Measurements from ENCODE around the gene OSBPL6.
"Not testable (repeated sequence)": the region's sequence is repeated elsewhere in the genome, so short reads cannot be mapped to it uniquely, and the experiment has no call there.

OSBPL6 gene

GRCh38 chr2:178177066-178177679, 17.1 kb upstream of the OSBPL6 start:
- Mint-ChIP-seq H3K9me3 (no peaks in the 10 kb centered on the region), H3K27me3 (ENCODE audit: low read depth, poor library complexity) (peaks cover 4% of the 10 kb centered on the region), H3K4me3 (no peak overlapping the region), H3K27ac (no peak overlapping the region), H3K36me3 (ENCODE audit: low read depth) (no peaks in the 10 kb centered on the region), H3K4me1 (no peaks in the 10 kb centered on the region)
- DNase-seq = no peak
- TF ChIP-seq CTCF (IDR thresholded peaks at IDR 0.05) = no peak

GRCh38 chr2:178180648-178181047, 13.7 kb upstream of the OSBPL6 start:
- not testable (repeated sequence) for H3K27me3 Mint-ChIP-seq (ENCODE audit: low read depth, poor library complexity); DNase-seq; H3K4me1 Mint-ChIP-seq

GRCh38 chr2:178187861-178188260, 6.5 kb upstream of the OSBPL6 start:
- no peak overlapping the region for H3K4me3 Mint-ChIP-seq
- H3K27me3 Mint-ChIP-seq (ENCODE audit: low read depth, poor library complexity) = peaks cover 23% of the 10 kb centered on the region

More at GRCh38 chr2:178180648-178181047, 13.7 kb upstream of the OSBPL6 start:
- H3K9me3 Mint-ChIP-seq; H3K36me3 Mint-ChIP-seq (ENCODE audit: low read depth); H3K27ac Mint-ChIP-seq; H3K4me3 Mint-ChIP-seq: not testable (repeated sequence)

GRCh38 chr2:178188466-178188865, 5.8 kb upstream of the OSBPL6 start:
- peaks cover 29% of the 10 kb centered on the region for H3K27me3 Mint-ChIP-seq (ENCODE audit: low read depth, poor library complexity)
- no peak for TF ChIP-seq CTCF (IDR thresholded peaks at IDR 0.05)

More at GRCh38 chr2:178187861-178188260, 6.5 kb upstream of the OSBPL6 start:
- no peaks in the 10 kb centered on the region for H3K4me1 Mint-ChIP-seq
- TF ChIP-seq CTCF (IDR thresholded peaks at IDR 0.05) = no peak
- no peak overlapping the region for H3K27ac Mint-ChIP-seq
- peaks cover 9% of the 10 kb centered on the region for H3K9me3 Mint-ChIP-seq
- H3K36me3 Mint-ChIP-seq (ENCODE audit: low read depth) = no peaks in the 10 kb centered on the region
- DNase-seq = no peak

GRCh38 chr2:178191004-178191508, 3.3 kb upstream of the OSBPL6 start:
- Mint-ChIP-seq H3K4me3 (no peak overlapping the region), H3K4me1 (peaks cover 18% of the 10 kb centered on the region), H3K9me3 (peaks cover 3% of the 10 kb centered on the region), H3K36me3 (ENCODE audit: low read depth) (no peaks in the 10 kb centered on the region), H3K27me3 (ENCODE audit: low read depth, poor library complexity) (peaks cover 34% of the 10 kb centered on the region), H3K27ac (no peak overlapping the region)
- DNase-seq = no peak
- no peak for TF ChIP-seq CTCF (IDR thresholded peaks at IDR 0.05)

More at GRCh38 chr2:178188466-178188865, 5.8 kb upstream of the OSBPL6 start:
- DNase-seq = no peak
- Mint-ChIP-seq H3K27ac (no peak overlapping the region), H3K4me1 (peaks cover 6% of the 10 kb centered on the region), H3K9me3 (peaks cover 9% of the 10 kb centered on the region), H3K36me3 (ENCODE audit: low read depth) (no peaks in the 10 kb centered on the region), H3K4me3 (no peak overlapping the region)

GRCh38 chr2:178191511-178191910, 2.8 kb upstream of the OSBPL6 start:
- Mint-ChIP-seq H3K4me3 (no peak overlapping the region), H3K27me3 (ENCODE audit: low read depth, poor library complexity) (peaks cover 34% of the 10 kb centered on the region), H3K4me1 (peaks cover 23% of the 10 kb centered on the region), H3K27ac (no peak overlapping the region), H3K9me3 (no peaks in the 10 kb centered on the region), H3K36me3 (ENCODE audit: low read depth) (no peaks in the 10 kb centered on the region)
- no peak for TF ChIP-seq CTCF (IDR thresholded peaks at IDR 0.05)
- DNase-seq = no peak
